ENCODE measurements around the gene SDCCAG8. TPM values are rescaled to one million over a fixed set of nuclear protein-coding genes. Genes with fewer than 3 reads are reported as not detected.

Gene SDCCAG8
- total RNA-seq, 1 experiment from 2014 or later: 14.0 TPM

GRCh38 chr1:243497939-243498681, 242.3 kb downstream of the SDCCAG8 start:
- H3K4me3 ChIP-seq (ENCODE audit: low read depth in 2 of 2, low read length in 2 of 2): no peak overlapping the region
- ChIA-PET POLR2A (no interaction called here), CTCF (no interaction called here)
- in situ Hi-C loops (cut with HindIII; ENCODE audit: low pct_unique_long_range_greater_than_20kb, low sequenced_read_pairs): no loop called here
- H3K36me3 ChIP-seq (ENCODE audit: control insufficient read depth, insufficient read depth, low read length): no peaks in the 10 kb centered on the region
- TF ChIP-seq POLR2AphosphoS5 (IDR thresholded peaks at IDR 0.05; ENCODE audit: low read depth, low read length) (no peak), REST (IDR thresholded peaks at IDR 0.05; ENCODE audit: insufficient read depth in 1 of 2, low read depth in 2 of 2, low read length in 1 of 2) (no peak), SIN3A (IDR thresholded peaks at IDR 0.05; ENCODE audit: borderline replicate concordance, insufficient read depth, low read depth, low read length) (no peak), CTCF (IDR thresholded peaks at IDR 0.05) (no peak)
- intact Hi-C loops (cut with micrococcal nuclease; ENCODE audit: unreplicated experiment): no loop called here
- no peaks in the 10 kb centered on the region for H3K4me1 ChIP-seq (ENCODE audit: control insufficient read depth, insufficient read depth, low read length)
- ATAC-seq (no peak), DNase-seq (ENCODE audit: low read depth, low spot score) (no peak)
- BruUV-seq (replicated peaks): no TSS peak
- no peaks in the 10 kb centered on the region for H3K9me3 ChIP-seq (ENCODE audit: control insufficient read depth, insufficient read depth, low read depth, low read length)
- H3K27ac ChIP-seq (ENCODE audit: low read length): no peak overlapping the region
- H3K27me3 ChIP-seq (ENCODE audit: control insufficient read depth, insufficient read depth, low read length): no peaks in the 10 kb centered on the region

- in situ Hi-C loops (cut with HindIII; ENCODE audit: low pct_unique_long_range_greater_than_20kb, low sequenced_read_pairs): no loop called here
- POLR2A ChIA-PET: no interaction called here
These were observed 243.4 kb downstream of the SDCCAG8 start for GRCh38 chr1:243499248-243499647.

More at GRCh38 chr1:243499248-243499647, 243.4 kb downstream of the SDCCAG8 start:
- no peak overlapping the region for H3K27ac ChIP-seq (ENCODE audit: low read length)
- TF ChIP-seq REST (IDR thresholded peaks at IDR 0.05; ENCODE audit: insufficient read depth in 1 of 2, low read depth in 2 of 2, low read length in 1 of 2) (no peak), TCF7L2 (IDR thresholded peaks at IDR 0.05; ENCODE audit: low read depth, low read length) (no peak), CTCF (IDR thresholded peaks at IDR 0.05) (no peak), SIN3A (IDR thresholded peaks at IDR 0.05; ENCODE audit: borderline replicate concordance, insufficient read depth, low read depth, low read length) (no peak), POLR2AphosphoS5 (IDR thresholded peaks at IDR 0.05; ENCODE audit: low read depth, low read length) (no peak)
- CTCF ChIA-PET: no interaction called here
- no peaks in the 10 kb centered on the region for H3K9me3 ChIP-seq (ENCODE audit: control insufficient read depth, insufficient read depth, low read depth, low read length)
- intact Hi-C loops (cut with micrococcal nuclease; ENCODE audit: unreplicated experiment): no loop called here
- no peaks in the 10 kb centered on the region for H3K27me3 ChIP-seq (ENCODE audit: control insufficient read depth, insufficient read depth, low read length)
- no TSS peak for BruUV-seq (replicated peaks)
- H3K4me1 ChIP-seq (ENCODE audit: control insufficient read depth, insufficient read depth, low read length): no peaks in the 10 kb centered on the region
- H3K4me3 ChIP-seq (ENCODE audit: low read depth in 2 of 2, low read length in 2 of 2): no peak overlapping the region
- DNase-seq (ENCODE audit: low read depth, low spot score) (no peak), ATAC-seq (no peak)
- H3K36me3 ChIP-seq (ENCODE audit: control insufficient read depth, insufficient read depth, low read length): no peaks in the 10 kb centered on the region
